Panc1 (cell line): ENCODE data around the gene ETHE1.

Experiments
- TF ChIP-seq, protein P1 (sequence below): fragments of 450-650 bp; IDR thresholded peaks from 2 replicates; pipeline ENCODE4 v1.5.1; 2017; ENCODE audit warnings: mild to moderate bottlenecking
- TF ChIP-seq, protein P2 (sequence below), 2 experiments: IDR thresholded peaks; 2 replicates each; pipeline ENCODE4 v1.6.1; 2011 to 2012; ENCODE audit warnings: low read depth in 2 of 2, control low read depth in 1 of 2, low read length in 1 of 2, mild to moderate bottlenecking in 1 of 2, moderate library complexity in 1 of 2; ENCODE audit not compliant: insufficient read depth in 1 of 2

DNA sequence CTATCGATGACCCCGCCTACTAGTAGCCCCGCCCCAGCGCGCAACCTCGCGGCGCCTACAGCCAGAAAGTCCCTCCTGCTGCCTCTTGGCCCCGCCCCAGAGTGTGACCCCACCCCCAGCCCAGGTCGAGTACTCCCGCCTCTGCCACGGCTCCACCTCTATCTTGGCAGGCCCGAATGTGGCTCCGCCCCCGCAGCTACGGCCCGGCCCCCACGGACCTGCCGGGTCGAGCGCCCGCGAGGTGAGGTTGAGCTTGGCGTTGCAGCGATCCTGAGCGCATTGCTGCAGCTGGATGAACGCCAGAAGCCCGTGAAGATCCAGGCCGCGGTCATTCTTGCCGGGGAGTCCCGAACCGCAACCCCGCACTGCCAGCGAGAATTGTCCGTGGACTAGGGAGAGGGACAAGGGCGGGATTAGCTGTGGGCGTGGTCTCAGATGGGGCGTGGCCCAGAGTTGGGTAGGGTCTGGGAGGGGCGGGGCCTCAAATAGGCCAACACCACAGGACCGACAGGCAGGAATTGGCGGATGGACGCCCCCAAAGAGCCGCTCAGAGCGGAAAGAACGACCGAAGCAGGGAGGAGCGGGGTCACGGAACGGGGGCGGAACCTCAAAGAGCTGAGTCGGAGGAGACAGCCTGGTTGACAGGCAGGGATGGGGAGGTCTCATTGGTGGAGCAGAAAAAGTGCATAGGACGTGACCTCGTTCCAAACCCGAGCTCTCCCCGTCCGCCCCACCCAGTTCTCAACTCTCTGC is 63.4 kb downstream of the ETHE1 start:
- TF ChIP-seq, protein P1, sequence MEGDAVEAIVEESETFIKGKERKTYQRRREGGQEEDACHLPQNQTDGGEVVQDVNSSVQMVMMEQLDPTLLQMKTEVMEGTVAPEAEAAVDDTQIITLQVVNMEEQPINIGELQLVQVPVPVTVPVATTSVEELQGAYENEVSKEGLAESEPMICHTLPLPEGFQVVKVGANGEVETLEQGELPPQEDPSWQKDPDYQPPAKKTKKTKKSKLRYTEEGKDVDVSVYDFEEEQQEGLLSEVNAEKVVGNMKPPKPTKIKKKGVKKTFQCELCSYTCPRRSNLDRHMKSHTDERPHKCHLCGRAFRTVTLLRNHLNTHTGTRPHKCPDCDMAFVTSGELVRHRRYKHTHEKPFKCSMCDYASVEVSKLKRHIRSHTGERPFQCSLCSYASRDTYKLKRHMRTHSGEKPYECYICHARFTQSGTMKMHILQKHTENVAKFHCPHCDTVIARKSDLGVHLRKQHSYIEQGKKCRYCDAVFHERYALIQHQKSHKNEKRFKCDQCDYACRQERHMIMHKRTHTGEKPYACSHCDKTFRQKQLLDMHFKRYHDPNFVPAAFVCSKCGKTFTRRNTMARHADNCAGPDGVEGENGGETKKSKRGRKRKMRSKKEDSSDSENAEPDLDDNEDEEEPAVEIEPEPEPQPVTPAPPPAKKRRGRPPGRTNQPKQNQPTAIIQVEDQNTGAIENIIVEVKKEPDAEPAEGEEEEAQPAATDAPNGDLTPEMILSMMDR = no peak
- TF ChIP-seq, protein P2, sequence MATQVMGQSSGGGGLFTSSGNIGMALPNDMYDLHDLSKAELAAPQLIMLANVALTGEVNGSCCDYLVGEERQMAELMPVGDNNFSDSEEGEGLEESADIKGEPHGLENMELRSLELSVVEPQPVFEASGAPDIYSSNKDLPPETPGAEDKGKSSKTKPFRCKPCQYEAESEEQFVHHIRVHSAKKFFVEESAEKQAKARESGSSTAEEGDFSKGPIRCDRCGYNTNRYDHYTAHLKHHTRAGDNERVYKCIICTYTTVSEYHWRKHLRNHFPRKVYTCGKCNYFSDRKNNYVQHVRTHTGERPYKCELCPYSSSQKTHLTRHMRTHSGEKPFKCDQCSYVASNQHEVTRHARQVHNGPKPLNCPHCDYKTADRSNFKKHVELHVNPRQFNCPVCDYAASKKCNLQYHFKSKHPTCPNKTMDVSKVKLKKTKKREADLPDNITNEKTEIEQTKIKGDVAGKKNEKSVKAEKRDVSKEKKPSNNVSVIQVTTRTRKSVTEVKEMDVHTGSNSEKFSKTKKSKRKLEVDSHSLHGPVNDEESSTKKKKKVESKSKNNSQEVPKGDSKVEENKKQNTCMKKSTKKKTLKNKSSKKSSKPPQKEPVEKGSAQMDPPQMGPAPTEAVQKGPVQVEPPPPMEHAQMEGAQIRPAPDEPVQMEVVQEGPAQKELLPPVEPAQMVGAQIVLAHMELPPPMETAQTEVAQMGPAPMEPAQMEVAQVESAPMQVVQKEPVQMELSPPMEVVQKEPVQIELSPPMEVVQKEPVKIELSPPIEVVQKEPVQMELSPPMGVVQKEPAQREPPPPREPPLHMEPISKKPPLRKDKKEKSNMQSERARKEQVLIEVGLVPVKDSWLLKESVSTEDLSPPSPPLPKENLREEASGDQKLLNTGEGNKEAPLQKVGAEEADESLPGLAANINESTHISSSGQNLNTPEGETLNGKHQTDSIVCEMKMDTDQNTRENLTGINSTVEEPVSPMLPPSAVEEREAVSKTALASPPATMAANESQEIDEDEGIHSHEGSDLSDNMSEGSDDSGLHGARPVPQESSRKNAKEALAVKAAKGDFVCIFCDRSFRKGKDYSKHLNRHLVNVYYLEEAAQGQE (IDR thresholded peaks at IDR 0.05; ENCODE audit: insufficient read depth in 1 of 2, low read depth in 2 of 2, low read length in 1 of 2) = no peak
